OCI-LY7 (cell line): ENCODE measurements around the gene PADI3.

Experiments
- CTCF ChIP-seq: fragments of 200-600 bp; sonication (generic); conservative IDR thresholded peaks from 2 replicates; pipeline ENCODE4 v1.5.1; 2014; ENCODE audit warnings: mild to moderate bottlenecking, antibody characterized with exemption, low read length, moderate library complexity, mixed read lengths
- EZH2phosphoT487 ChIP-seq: fragments of 200-600 bp; sonication (generic); IDR thresholded peaks from 2 replicates; pipeline ENCODE4 v1.6.1; 2018; ENCODE audit warnings: low read depth, borderline replicate concordance, mild to moderate bottlenecking, mixed run types, antibody characterized with exemption, low read length, moderate library complexity, mixed read lengths

- TF ChIP-seq CTCF (no peak), EZH2phosphoT487 (no peak)
These were observed 49.1 kb downstream of the PADI3 start for GRCh38 chr1:17297991-17298390.
